GM21381 (cell line): ENCODE measurements around the gene GRM5.

ENCODE experiments used
- ATAC-seq: cut with Tn5 transposase; IDR thresholded peaks from one replicate; pipeline ENCODE4 v1.9.1; 2021; ENCODE audit warnings: mild to moderate bottlenecking, moderate library complexity; ENCODE audit not compliant: unreplicated experiment

GRM5 gene

DNA sequence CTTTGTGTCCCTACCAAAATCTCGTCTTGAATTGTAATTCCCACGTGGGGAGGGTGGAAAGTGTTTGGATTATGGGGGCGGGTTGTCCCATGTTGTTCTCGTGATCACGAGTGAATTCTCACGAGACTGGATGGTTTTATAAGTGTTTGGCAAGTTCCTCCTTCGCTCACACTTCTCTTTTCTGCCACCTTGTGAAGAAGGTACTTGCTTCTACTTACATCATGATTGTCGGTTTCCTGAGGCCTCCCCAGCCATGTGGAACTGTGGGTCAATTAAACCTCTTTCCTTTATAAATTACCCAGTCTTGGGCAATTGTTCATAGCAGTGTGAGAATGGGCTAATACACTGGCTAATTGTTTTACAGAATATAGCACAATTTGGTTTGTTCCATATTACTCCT lies 326.3 kb downstream of the GRM5 start:
- no peak for ATAC-seq

DNA sequence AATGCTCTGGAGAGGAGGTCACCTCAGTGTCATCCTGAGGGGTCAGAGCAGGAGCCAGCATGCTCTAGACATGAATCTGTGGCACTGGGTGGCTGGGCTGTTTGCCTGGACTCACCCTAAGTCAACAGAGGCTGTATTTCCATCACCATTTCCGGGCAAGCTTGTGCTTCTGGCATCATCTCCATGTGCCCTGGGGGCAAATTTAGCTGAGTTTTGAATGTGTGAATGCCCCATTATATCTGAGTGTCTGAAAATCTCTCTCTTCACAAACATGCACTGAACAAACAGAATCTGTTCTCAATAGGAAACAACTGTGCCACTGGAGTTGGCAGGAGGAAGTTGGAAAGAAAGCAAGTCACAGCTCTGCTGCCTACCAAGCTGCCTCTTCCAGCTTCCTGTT lies 356.2 kb downstream of the GRM5 start:
- no peak for ATAC-seq

DNA sequence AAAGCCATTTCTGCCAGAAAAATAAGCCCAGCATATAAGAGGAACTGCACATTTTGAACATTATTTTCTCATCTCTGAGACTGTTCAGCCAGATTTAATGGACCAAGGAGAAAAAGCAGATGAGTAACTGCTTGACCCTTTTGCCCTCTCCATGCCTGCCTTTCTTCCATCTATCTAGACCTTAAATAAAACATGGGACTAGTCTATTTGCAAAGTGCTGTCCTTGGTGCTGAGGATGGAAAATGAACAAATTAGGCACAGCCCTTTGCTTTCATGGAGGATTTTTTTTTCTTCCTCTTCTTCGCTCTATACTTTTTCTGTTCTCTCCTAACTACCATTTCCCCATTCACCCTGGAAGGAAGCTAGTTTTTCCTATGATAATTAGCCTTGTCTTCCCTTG lies 361.3 kb downstream of the GRM5 start:
- ATAC-seq: no peak

DNA sequence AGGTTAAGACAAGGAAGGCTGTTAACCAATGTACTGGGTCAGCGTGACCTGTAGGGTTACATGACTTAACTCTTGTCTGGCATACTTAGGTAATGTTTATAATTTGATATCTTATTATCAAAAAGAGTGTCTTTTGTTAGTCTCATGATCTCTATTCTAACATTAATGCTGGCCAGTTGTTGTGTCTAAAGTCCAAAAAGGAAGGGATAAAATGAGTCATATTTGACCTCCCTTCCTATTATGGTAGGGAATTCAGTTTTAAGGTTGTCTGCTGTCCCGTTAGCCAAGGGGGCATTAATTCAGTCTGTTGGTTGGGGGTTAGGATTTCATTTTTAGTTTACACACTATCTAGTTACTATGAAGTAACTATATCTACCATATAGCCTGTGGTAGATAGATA lies 364.0 kb downstream of the GRM5 start:
- ATAC-seq: no peak

DNA sequence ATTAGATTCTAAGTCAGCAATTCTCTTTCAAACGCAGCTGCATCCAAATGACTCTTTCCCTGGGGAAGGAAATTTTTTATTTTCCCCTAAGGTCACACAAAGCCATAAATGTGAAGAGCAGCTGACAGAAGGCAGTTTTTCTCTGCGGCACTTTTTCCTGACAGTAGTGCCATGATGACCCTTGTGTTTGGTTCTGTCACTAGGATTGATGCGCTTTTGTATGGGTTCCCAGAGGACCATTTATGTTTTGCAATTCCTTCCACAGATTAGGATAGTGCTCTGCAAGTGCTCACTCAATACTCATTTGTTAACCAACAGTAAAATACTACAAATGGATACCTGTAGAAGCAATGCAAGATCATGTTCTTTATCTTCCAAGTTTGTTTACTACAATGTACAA lies 368.6 kb downstream of the GRM5 start:
- ATAC-seq: no peak

DNA sequence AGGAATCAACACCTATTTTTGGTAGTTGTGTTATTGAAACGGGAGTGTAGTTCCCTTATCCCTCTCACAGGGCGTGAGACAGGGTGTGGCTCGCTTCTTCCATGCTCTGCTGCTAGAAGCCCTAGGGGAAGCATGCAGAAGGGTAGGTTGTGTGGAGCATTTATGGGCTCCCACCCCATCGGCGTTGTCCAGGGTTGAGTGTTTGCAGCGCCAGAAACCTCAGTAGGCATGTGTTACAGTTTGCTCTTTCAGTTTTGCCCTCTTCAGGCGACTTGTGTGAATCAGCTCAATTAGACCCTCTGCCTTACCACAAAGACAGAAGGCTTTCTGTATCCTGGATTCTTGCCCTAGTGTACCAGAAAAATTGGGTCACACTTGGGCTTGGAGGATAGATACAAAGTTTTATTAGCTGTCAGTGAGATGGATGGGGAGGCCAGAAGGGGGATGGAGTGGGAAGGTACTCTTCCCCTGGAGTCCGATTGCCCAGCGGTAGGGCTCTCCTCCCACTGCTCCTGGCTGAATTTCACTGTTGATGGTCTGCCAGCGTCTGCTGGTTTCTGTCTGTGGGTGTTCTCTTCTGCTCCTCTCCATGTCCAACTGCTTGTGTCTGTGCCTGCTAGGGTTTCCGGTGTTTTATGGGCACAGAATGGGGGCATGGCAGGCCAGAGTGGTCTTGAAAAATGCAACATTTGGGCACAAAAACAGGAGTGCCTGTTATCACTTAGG lies 369.9 kb downstream of the GRM5 start:
- ATAC-seq: no peak

DNA sequence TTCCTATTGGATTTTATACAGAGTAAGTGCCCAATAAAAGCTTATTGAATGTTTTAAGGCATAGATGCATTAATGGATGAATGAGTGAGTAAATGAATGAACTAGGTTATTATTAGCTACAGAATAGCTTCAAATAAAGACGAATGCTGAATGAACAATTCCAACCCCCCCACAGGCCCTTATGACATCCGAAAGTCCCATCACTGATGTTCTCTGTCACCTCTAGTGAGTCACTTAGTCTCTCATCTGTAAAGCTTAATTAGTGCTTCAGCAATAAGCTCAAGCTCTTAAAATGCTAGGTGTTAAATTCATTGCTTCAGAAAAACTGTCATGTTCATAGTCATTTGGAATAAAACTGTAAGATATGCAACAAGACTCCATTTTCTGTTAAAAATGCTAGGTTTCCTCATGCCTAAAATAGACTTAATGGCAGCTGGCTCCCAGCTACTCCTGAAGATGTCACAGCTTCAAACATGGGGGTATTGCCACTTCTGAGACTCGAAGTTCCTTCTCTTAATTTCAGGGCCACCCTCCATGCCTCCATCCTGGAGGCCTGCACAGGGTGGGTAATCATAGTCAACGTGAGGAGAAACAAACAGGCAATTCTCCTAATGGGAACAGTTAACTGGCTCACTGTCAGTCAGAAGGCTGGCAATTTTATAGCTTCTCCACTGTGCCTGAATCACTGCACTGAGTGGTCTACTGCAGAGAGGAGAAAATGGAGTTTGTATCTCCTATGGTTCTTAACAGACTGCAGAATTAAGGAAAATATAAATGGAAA lies 373.3 kb downstream of the GRM5 start:
- no peak for ATAC-seq

DNA sequence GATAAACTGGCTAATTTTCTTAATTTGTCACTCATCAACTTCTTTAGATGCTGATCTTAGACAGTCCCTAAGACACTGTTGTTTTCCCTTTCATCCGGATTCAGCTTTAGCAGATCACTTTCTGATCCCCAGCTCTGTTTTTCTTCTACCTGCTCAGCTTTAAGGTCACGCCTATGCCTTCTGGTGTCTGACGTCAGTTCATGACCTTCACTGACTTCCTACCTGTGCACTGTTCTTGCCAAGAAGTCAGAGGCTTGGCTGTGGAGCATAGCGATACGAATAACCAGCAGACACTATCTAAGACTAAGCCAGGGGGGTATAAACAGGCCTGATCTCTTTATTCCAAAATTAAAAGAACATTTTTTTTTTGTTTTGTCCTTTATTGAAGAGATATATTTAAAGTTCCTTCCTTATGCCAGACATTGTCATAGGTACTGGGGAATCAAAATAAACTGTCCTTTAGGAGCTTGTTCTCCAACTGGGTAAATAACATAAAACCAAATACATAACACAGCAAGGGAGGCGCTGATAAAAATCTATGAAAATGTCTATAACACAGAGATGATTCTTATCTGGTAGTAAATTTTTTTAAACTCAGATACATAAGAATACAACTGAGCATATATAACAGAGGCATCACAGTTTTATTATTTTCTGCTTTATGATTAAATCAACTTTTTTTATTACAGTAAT lies 376.1 kb downstream of the GRM5 start:
- ATAC-seq: no peak

DNA sequence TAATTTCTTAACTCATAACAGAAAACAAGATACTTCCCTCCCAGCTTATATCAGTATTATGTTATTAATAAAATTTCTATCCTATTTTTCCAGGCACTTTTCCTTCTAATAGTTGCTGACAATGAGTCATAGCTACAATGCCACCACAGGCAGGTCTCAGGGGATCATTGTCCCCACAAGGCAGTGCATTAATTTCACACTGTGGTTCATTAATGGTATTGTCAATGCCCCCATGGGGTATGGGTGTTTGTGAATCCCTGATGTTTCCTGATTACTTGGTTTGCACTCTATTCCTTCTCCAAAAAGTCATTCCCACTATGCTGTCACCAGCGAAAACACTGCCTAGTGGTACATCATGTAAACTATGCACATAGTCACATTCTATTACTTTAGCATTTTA lies 382.8 kb downstream of the GRM5 start:
- ATAC-seq: no peak

DNA sequence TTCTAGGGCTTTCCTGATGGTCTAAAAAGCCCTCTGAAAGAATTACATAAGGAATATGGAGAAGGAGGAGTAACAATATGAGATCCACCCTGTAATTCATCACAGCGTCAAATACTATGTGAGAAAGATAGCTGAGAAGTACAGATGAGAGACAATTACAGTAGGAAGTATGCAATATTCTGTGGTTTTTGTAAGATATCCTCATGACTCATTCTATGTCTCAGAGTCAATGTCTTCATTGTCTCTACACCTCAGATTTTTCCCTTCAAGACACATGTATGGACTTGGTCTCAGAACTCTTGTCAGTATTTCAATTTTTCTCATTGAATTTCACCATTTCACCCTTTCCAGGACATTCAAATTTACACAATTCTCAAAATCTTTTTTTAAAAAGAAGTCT lies 385.0 kb downstream of the GRM5 start:
- ATAC-seq: no peak

DNA sequence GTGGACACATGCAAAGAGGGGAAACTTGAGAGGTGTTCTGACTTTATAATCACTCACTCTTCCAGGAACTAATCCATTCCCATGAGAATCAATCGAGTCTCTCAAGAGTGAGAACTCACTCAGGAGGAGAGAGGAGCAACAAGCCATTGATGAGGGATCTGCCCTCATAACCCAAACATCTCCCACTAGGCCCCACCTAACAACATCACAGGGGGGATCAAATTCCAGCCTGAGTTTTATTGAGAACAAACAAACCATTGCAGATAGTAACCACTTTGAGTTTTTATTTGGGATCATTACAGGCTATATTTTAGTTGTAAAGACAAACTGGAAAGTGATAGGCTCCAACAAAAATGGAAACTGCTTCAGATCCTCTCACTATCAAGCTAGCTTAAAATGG lies 399.4 kb downstream of the GRM5 start:
- ATAC-seq: no peak

DNA sequence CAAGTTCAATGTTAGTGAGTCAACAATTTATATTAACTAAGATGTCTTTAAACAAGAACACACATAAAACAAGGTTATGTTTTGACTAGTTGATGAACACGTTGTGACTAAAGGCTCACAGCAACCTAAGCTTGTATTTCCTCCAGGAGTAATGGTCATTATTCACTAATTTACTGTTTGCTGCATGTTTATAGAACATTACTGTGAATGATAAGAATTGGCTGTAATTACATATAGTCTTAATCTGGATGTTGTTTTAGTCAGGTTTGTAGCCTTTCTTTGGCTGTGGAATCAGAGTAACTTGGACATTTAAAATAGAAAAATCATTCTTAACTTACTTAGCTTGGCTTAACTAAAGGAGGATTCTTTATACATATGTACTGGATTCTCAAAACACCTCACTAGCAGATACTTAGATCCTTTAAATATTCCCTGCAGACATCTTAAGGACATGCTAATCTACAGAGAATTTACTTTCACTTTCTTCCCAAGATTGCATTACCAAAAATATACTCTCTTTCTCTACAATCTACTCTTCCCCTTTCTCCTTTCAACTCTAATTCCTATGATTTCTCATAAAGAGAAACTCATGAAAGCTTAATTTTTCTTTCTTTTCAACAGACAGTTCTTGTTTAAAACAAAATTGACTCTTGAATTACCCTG lies 408.6 kb downstream of the GRM5 start:
- ATAC-seq: no peak

DNA sequence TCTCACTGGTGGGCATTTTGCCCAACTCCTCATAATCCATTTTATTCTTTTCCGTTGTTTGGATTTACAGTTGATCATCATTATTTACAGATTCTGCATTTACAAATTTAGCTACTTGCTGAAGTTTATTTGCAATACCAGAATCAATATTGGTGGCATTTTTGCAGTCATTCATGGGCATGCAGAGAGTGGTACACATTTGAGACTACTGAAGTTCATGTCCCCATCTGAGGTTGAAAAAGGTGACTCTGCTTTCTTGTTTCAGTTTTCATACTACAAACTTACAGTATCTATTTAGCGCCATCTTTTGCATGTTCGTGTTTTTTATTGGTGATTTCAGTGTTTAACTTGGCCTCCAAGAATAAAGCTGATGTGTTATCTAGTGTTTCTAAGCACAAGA lies 409.5 kb downstream of the GRM5 start:
- no peak for ATAC-seq

DNA sequence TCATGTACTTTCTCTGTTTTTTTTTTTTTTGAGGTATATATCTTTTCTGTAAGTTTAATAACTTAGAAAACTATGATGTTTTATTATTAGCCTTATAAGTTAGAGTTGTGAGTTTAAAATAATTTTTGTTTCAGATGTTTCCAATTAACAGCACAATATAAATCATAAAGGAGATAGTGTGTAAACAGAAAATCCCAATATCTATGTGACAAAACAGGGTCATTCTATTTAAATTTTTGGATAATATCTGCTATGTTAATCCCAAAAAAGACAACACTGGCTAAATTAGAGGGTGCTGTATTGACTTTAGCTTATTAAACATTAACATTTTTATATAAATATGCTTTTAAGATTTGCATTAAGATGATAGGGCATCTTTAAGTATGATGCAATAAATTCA lies 410.1 kb downstream of the GRM5 start:
- ATAC-seq: no peak

DNA sequence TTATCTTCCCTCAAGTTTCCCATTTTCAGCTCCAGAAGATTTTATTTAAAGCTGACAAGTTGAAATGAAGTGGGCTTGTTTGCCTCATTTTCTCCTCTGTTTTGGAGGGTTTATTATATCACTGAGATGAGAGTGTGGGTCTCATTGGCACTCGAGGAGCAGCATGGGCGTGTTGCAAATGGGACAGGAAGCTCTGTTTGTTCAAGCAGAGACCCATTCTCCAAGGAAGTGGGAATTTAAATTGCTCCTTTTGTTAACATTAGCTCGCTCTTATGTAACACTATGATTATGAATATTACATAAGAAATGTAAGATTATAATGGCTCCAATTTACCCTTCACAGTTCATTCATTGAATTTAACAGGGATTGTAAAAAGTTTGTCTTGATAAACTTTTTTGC lies 410.6 kb downstream of the GRM5 start:
- ATAC-seq: no peak

DNA sequence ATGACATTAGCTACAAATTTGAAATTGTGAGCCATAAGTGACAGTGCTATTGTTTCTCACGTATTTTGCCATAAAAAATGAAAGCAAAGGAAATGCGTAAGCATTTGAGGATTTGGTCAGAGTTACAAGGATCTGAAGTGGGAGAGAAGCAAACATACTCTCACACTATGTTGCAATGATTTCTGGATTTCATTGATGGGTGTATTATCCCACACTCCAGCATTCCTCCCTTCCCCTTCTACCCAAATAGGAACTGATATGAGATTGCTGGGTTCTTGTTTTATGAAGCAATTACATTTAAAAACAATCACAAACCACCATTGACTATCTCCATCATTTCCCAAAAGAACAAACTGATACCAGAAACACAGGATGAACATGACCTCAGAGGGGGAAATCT lies 414.2 kb downstream of the GRM5 start:
- ATAC-seq: no peak

DNA sequence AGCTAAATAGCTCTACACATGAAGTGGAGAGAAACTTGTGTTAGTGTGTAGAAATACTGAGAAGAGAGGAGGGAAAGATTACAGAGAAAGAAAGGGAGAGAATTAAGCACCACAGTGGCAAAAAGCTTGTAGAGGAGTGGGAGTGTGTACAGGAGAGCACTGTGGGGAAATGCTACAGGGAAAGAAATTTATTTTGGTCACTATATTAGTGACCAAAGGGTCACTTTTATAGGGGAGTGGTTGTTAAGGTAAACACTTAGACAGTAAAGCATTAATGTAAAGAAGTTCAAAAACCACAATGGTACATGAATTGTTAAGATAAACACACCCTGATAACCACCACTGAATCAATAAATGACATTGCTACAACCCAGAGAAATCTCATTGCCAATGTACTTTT lies 421.1 kb downstream of the GRM5 start:
- no peak for ATAC-seq

DNA sequence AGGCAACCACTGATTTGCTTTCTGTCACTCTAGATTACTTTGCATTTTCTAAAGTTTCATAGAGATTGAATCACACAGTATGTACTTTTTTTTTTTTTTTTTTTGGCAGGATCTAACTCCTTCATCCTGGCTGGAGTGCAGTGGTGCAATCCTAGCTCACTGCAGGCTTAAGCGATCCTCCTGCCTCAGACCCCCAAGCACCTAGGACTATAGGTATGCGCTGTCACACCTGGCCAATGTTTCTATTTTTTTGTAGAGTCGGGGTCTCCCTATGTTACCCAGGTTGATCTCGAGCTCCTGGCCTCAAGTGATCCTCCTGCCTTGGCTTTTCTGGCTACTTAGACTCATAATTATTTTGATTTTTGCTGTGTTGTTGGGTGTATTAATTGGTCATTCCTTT lies 433.6 kb downstream of the GRM5 start:
- ATAC-seq: no peak

DNA sequence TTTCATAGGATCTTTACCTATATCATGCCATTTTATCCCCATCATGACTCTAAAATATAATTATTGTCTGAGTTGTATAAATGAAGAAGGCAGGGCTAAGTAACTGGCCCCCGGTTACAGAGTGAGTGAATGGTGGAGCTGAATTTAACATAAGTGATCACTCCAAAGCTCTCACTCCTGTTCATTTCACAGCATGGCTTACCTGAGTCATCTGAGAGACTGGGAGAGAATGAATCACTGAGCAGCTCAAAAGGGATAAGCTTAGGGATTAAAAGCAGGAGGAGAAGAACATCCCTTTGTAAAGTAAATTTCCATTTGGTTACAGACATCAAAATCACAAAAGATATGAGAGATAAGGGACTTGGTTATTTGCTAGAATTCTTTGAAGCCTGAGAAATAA lies 434.3 kb downstream of the GRM5 start:
- ATAC-seq: no peak

DNA sequence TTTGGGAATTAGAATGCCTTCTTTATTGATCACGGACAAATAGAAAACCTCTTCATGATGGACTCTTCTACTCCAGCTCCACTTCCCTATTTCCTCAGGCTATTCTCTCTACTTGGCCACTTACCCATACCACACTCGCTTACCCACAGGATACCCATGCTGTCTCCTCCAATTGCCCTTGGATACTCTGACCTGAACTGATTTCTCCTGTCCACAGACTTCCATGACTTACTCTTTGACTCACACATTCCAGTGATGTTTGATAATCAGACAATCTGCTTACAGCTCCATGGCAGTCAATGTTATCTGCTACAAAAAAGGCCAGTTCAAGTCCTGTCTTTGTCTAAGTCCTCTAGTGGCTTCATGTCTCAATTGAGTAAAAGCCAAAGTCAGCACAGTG lies 436.3 kb downstream of the GRM5 start:
- no peak for ATAC-seq

DNA sequence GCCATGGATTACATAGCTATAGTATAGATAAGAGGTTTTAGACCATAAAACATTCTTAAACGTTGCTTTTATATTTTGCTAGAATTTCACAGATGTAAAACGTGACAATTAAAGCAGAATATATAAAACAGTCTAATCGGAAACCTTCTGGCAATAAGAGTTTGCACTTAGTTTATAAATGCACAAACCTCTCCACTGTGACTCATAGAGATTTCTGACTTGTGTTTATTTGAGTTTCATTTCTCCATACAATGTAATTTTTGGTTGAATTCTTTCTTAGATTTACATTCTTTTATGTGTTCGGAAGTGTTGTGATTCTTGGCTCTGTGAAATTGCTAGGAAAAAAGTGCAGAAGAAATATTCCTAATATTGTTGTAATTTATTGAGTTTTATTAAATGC lies 439.6 kb downstream of the GRM5 start:
- ATAC-seq: no peak

DNA sequence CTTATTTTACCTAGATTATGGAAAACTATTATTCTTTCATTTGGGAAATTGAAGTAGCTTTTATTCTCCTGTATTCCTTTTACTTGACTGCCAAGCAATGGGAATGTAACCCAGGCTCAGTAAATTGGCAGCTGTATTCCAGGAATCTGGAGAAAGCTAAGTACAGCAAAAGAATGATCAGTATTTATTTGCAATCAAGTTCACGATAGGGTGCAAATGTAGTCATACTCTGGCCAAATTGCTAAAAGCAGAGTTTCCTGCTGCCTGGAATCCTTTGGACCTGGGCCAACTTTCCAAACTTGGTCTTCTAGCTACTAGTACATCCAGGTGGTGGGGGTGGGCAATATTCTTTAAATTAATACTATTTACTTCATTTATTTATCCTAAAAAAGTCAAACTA lies 442.3 kb downstream of the GRM5 start:
- no peak for ATAC-seq
